Measurements from ENCODE around the gene DTX1.

Gene DTX1

GRCh38 chr12:113062502-113063395 lies 6.2 kb downstream of the DTX1 start:
- no peak for TF ChIP-seq CTCF (IDR thresholded peaks at IDR 0.05)

- TF ChIP-seq CTCF (IDR thresholded peaks at IDR 0.05): no peak
These were observed 7.1 kb downstream of the DTX1 start for GRCh38 chr12:113063396-113064350.

GRCh38 chr12:113064395-113065125 lies 8.0 kb downstream of the DTX1 start:
- no peak for TF ChIP-seq CTCF (IDR thresholded peaks at IDR 0.05)

- TF ChIP-seq CTCF (IDR thresholded peaks at IDR 0.05): no peak
These were observed 8.8 kb downstream of the DTX1 start for GRCh38 chr12:113065126-113066007.

- TF ChIP-seq CTCF (IDR thresholded peaks at IDR 0.05): no peak
These were observed 10.4 kb downstream of the DTX1 start for GRCh38 chr12:113066813-113067400.

- TF ChIP-seq CTCF (IDR thresholded peaks at IDR 0.05): no peak
These were observed 11.7 kb downstream of the DTX1 start for GRCh38 chr12:113067987-113068935.

All from LNCAP (cell line).